ENCODE data around the gene FAM174A. TPM values are rescaled to one million over a fixed set of nuclear protein-coding genes. Genes with fewer than 3 reads are reported as not detected.

The FAM174A gene
- total RNA-seq, 4 donors from 2014 or later, result 17.6 to 51.5 (median 31.0) TPM

- 83% methylated on average over 1 of the region's 1 CpG; no CpG with 5 or more reads in 1 of the 2 donors for WGBS, 2 donors (ENCODE audit: low coverage in 1 of 2)
- Histone ChIP-seq H3K36me3 (no peaks in the 10 kb centered on the region), H3K4me1 (no peaks in the 10 kb centered on the region), H3K27ac (no peak overlapping the region), H3K9me3 (peaks cover 0 to 32% (median 0%) of the 10 kb centered on the region in 3 donors), H3K27me3 (no peaks in the 10 kb centered on the region), H3K4me3 (no peak overlapping the region)
- ATAC-seq, result no peak
- TF ChIP-seq EP300 (IDR thresholded peaks at IDR 0.05) (no peak), CTCF (IDR thresholded peaks at IDR 0.05) (no peak), POLR2A (IDR thresholded peaks at IDR 0.05) (no peak), POLR2AphosphoS5 (IDR thresholded peaks at IDR 0.05) (no peak)
These were observed 18.9 kb upstream of the FAM174A start for GRCh38 chr5:100516285-100516684.

GRCh38 chr5:100517301-100517974 lies 17.7 kb upstream of the FAM174A start:
- H3K4me3 ChIP-seq, result no peak overlapping the region
- H3K4me1 ChIP-seq, result no peaks in the 10 kb centered on the region
- H3K36me3 ChIP-seq, result no peaks in the 10 kb centered on the region
- no peak overlapping the region for H3K27ac ChIP-seq
- no peak for ATAC-seq
- no peaks in the 10 kb centered on the region for H3K27me3 ChIP-seq
- no peak for TF ChIP-seq POLR2A (IDR thresholded peaks at IDR 0.05)
- TF ChIP-seq POLR2AphosphoS5 (IDR thresholded peaks at IDR 0.05), result no peak
- no peak for TF ChIP-seq CTCF (IDR thresholded peaks at IDR 0.05)
- no peak for TF ChIP-seq EP300 (IDR thresholded peaks at IDR 0.05)
- no CpG with 5 or more reads among the region's 5 CpGs for WGBS, 2 donors (ENCODE audit: low coverage in 1 of 2)
- peaks cover 0 to 32% (median 0%) of the 10 kb centered on the region in 3 donors for H3K9me3 ChIP-seq

- TF ChIP-seq EP300 (IDR thresholded peaks at IDR 0.05), result no peak
- no peak for TF ChIP-seq CTCF (IDR thresholded peaks at IDR 0.05)
- TF ChIP-seq POLR2AphosphoS5 (IDR thresholded peaks at IDR 0.05), result no peak
- no peak for TF ChIP-seq POLR2A (IDR thresholded peaks at IDR 0.05)
- no peaks in the 10 kb centered on the region for H3K27me3 ChIP-seq
- H3K27ac ChIP-seq, result no peak overlapping the region
- H3K4me3 ChIP-seq, result no peak overlapping the region
- H3K9me3 ChIP-seq, result peaks cover 0 to 32% (median 0%) of the 10 kb centered on the region in 3 donors
- ATAC-seq, result no peak
- H3K4me1 ChIP-seq, result no peaks in the 10 kb centered on the region
- 80 to 92% methylated on average over 1 to 3 of the region's 3 CpGs for WGBS, 2 donors (ENCODE audit: low coverage in 1 of 2)
- H3K36me3 ChIP-seq, result no peaks in the 10 kb centered on the region
These were observed 16.8 kb upstream of the FAM174A start for GRCh38 chr5:100518377-100518776.

GRCh38 chr5:100519075-100519474 lies 16.1 kb upstream of the FAM174A start:
- H3K9me3 ChIP-seq, result peaks cover 0 to 32% (median 0%) of the 10 kb centered on the region in 3 donors
- H3K4me1 ChIP-seq, result no peaks in the 10 kb centered on the region
- no peak overlapping the region for H3K27ac ChIP-seq
- H3K4me3 ChIP-seq, result no peak overlapping the region
- no peak for ATAC-seq
- no peaks in the 10 kb centered on the region for H3K36me3 ChIP-seq
- H3K27me3 ChIP-seq, result no peaks in the 10 kb centered on the region
- no peak for TF ChIP-seq EP300 (IDR thresholded peaks at IDR 0.05)
- no peak for TF ChIP-seq POLR2AphosphoS5 (IDR thresholded peaks at IDR 0.05)
- no peak for TF ChIP-seq POLR2A (IDR thresholded peaks at IDR 0.05)
- no peak for TF ChIP-seq CTCF (IDR thresholded peaks at IDR 0.05)

- Histone ChIP-seq H3K9me3 (peaks cover 0 to 32% (median 0%) of the 10 kb centered on the region in 3 donors), H3K4me3 (no peak overlapping the region), H3K4me1 (no peaks in the 10 kb centered on the region), H3K27ac (no peak overlapping the region), H3K36me3 (no peaks in the 10 kb centered on the region), H3K27me3 (no peaks in the 10 kb centered on the region)
- no peak for ATAC-seq
- TF ChIP-seq POLR2AphosphoS5 (IDR thresholded peaks at IDR 0.05), result no peak
- no peak for TF ChIP-seq EP300 (IDR thresholded peaks at IDR 0.05)
- TF ChIP-seq CTCF (IDR thresholded peaks at IDR 0.05), result no peak
- TF ChIP-seq POLR2A (IDR thresholded peaks at IDR 0.05), result no peak
- no CpG with 5 or more reads among the region's 1 CpG for WGBS, 2 donors (ENCODE audit: low coverage in 1 of 2)
These were observed 14.8 kb upstream of the FAM174A start for GRCh38 chr5:100520348-100520747.
